GM12878 (cell line): Measurements from ENCODE around the gene CLDN19. TPM values are rescaled to one million over a fixed set of nuclear protein-coding genes. Genes with fewer than 3 reads are reported as not detected.

ENCODE experiments used
- ATAC-seq: fragments of 200-7000 bp; cut with Tn5 transposase; 3 replicates; pipeline ENCODE4 v1.9.1; 2020; ENCODE audit warnings: mild to moderate bottlenecking, moderate library complexity
- BruUV-seq: library from RNA; stranded (reverse); fragments of 400-500 nt; replicated peaks from 2 replicates; lab custom pipeline; 2021; lab: Mats Ljungman, UMichigan
- CTCF ChIA-PET: fragments of 300-600 bp; sonication (Branson Sonifier 250); formaldehyde crosslinking; extraction: SDS; loops from one replicate; lab custom pipeline; 2021; ENCODE audit warnings: inconsistent platforms; lab: Yijun Ruan, JAX
- POLR2A ChIA-PET: fragments of 350-600 bp; formaldehyde crosslinking; extraction: SDS; loops from one replicate; lab custom pipeline; 2021; ENCODE audit warnings: inconsistent platforms; lab: Charles Lee
- RAD21 ChIA-PET: fragments of 300-600 bp; sonication (Branson Sonifier 250); formaldehyde crosslinking; loops from one replicate; lab custom pipeline; 2023; ENCODE audit warnings: antibody characterized with exemption; ENCODE audit not compliant: unreplicated experiment; lab: Charles Lee
- SMC1A ChIA-PET: fragments of 300-600 bp; sonication (Branson Sonifier 250); formaldehyde crosslinking; loops from one replicate; lab custom pipeline; 2023; ENCODE audit not compliant: unreplicated experiment, uncharacterized antibody; lab: Charles Lee
- DNase-seq: peaks from one replicate; pipeline ENCODE4 v3.0.0-alpha.2; 2011; ENCODE audit warnings: low read depth, low spot score
- FAIRE-seq: peaks from 3 replicates; lab custom pipeline; 2011; peaks lifted over from hg19 to GRCh38; lab: Jason Lieb, UNC
- H2AFZ ChIP-seq: 2 replicates; pipeline ENCODE4 v1.6.0; 2011; ENCODE audit warnings: low read depth, low read length, control low read depth; ENCODE audit not compliant: control insufficient read depth
- H3K27ac ChIP-seq: 2 replicates; pipeline ENCODE4 v1.5.1; 2011; ENCODE audit warnings: control low read depth; ENCODE audit not compliant: control insufficient read depth, insufficient read depth
- H3K27me3 ChIP-seq, 2 experiments: replicated peaks in 1 of 2; 2 replicates each; pipeline versions ENCODE4 v1.6.0 to v1.6.1; 2011; ENCODE audit warnings: low read length in 1 of 2; ENCODE audit not compliant: control insufficient read depth in 2 of 2, insufficient read depth in 2 of 2
- H3K36me3 ChIP-seq, 2 experiments: 2 replicates each; pipeline ENCODE4 v1.5.1; 2011; ENCODE audit warnings: low read length in 1 of 2; ENCODE audit not compliant: control insufficient read depth in 2 of 2, insufficient read depth in 2 of 2
- H3K4me1 ChIP-seq: 2 replicates; pipeline ENCODE4 v1.6.1; 2011; ENCODE audit warnings: mild to moderate bottlenecking, low read length, moderate library complexity, mixed read lengths; ENCODE audit not compliant: control insufficient read depth, insufficient read depth
- H3K4me2 ChIP-seq: 2 replicates; pipeline ENCODE4 v1.6.0; 2011; ENCODE audit warnings: control low read depth; ENCODE audit not compliant: control insufficient read depth, insufficient read depth
- H3K4me3 ChIP-seq: fragments of 200-600 bp; sonication (generic); 2 replicates; pipeline ENCODE4 v1.5.1; 2016
- H3K79me2 ChIP-seq: 2 replicates; pipeline ENCODE4 v1.6.0; 2011; ENCODE audit warnings: low read length; ENCODE audit not compliant: control insufficient read depth, insufficient read depth
- H3K9ac ChIP-seq: 2 replicates; pipeline ENCODE4 v1.8.0; 2011; ENCODE audit warnings: low read length, control low read depth, mixed read lengths; ENCODE audit not compliant: control insufficient read depth, insufficient read depth
- H3K9me3 ChIP-seq: replicated peaks from 3 replicates; pipeline ENCODE4 v1.5.1; 2011; ENCODE audit warnings: mild to moderate bottlenecking, low read length; ENCODE audit not compliant: control insufficient read depth, insufficient read depth
- H4K20me1 ChIP-seq: 2 replicates; pipeline ENCODE4 v1.6.0; 2011; ENCODE audit not compliant: control insufficient read depth, insufficient read depth
- ATF2 ChIP-seq: IDR thresholded peaks from 2 replicates; pipeline ENCODE4 v1.6.1; 2012; ENCODE audit warnings: low read length, inconsistent platforms
- ATF7 ChIP-seq: fragments of 450-650 bp; IDR thresholded peaks from 2 replicates; pipeline ENCODE4 v1.6.1; 2016; ENCODE audit warnings: low read depth, mild to moderate bottlenecking
- EZH2 ChIP-seq: IDR thresholded peaks from 2 replicates; pipeline ENCODE4 v1.6.1; 2012; ENCODE audit warnings: low read depth, mild to moderate bottlenecking, control low read depth, inconsistent platforms, low read length, borderline replicate concordance; ENCODE audit not compliant: control insufficient read depth
- JUND ChIP-seq: IDR thresholded peaks from 2 replicates; pipeline ENCODE4 v1.6.1; 2012; ENCODE audit warnings: low read depth, mild to moderate bottlenecking, low read length, improper control_type of control experiment, moderate library complexity
- LARP7 ChIP-seq: fragments of 450-650 bp; IDR thresholded peaks from 2 replicates; pipeline ENCODE4 v1.6.1; 2017; ENCODE audit warnings: mild to moderate bottlenecking
- POLR2A ChIP-seq: IDR thresholded peaks from 2 replicates; pipeline ENCODE4 v1.6.1; 2011; ENCODE audit warnings: low read depth, mild to moderate bottlenecking, low read length
- RELB ChIP-seq: fragments of 450-650 bp; IDR thresholded peaks from 2 replicates; pipeline ENCODE4 v1.6.1; 2017; ENCODE audit warnings: low read depth, mild to moderate bottlenecking, moderate library complexity
- SMAD1 ChIP-seq: fragments of 450-650 bp; IDR thresholded peaks from 2 replicates; pipeline ENCODE4 v1.6.1; 2018; ENCODE audit warnings: mild to moderate bottlenecking, low read depth; ENCODE audit not compliant: partially characterized antibody
- TCF7 ChIP-seq: IDR thresholded peaks from 2 replicates; pipeline ENCODE4 v1.6.1; 2014; ENCODE audit warnings: antibody characterized with exemption, borderline replicate concordance
- ZBED1 ChIP-seq: IDR thresholded peaks from 2 replicates; pipeline ENCODE4 v1.6.1; 2016; ENCODE audit warnings: borderline replicate concordance
- ZBTB33 ChIP-seq: fragments of 450-650 bp; IDR thresholded peaks from 2 replicates; pipeline ENCODE4 v1.6.1; 2017; ENCODE audit warnings: mild to moderate bottlenecking
- ZNF384 ChIP-seq: IDR thresholded peaks from 2 replicates; pipeline ENCODE4 v1.6.1; 2012; ENCODE audit warnings: low read depth, mild to moderate bottlenecking, low read length, improper control_type of control experiment, borderline replicate concordance
- WGBS: methylation state at CpG from one replicate; pipeline ENCODE4 v1.1.6; 2016; ENCODE audit warnings: low lambda C conversion rate; ENCODE audit not compliant: insufficient replicate concordance, insufficient coverage; ENCODE audit errors: missing lambda C conversion rate; 5-methylcytosine and 5-hydroxymethylcytosine counted together
- in situ Hi-C: fragments of 300-500 bp; cut with MboI; formaldehyde crosslinking; loops from 9 replicates; pipeline ENCODE4 v1.14.3; 2018; ENCODE audit warnings: mixed read lengths
- intact Hi-C: fragments of 100-400 bp; cut with micrococcal nuclease; formaldehyde crosslinking; loops from one replicate; pipeline ENCODE4 v1.14.2; 2022; ENCODE audit not compliant: unreplicated experiment
- polyA plus RNA-seq, 11 experiments: library from polyadenylated mRNA; depleted of rRNA in 4 of 11; unstranded in 6 of 11; stranded (reverse) in 5 of 11; fragments of >200 nt; fragmentation: Nextera tagmentation in 4 of 11; fragmentation: Illumina TruSeq in 1 of 11; extraction: Ambion mirVana in 4 of 11; extraction: Trizol in 1 of 11; gene quantifications; 1 replicate in 1 of 11; 2 replicates in 10 of 11; pipeline versions ENCODE4 v1.2.1 to v1.2.3, GENCODE V29; 2011 to 2016; ENCODE audit warnings: inconsistent platforms in 2 of 11, missing spikeins in 2 of 11, low read depth in 1 of 11
- total RNA-seq, 4 experiments: library from RNA; depleted of rRNA in 3 of 4; stranded (reverse); fragments of >200 nt in 3 of 4; fragmentation: Illumina TruSeq in 1 of 4; extraction: Trizol in 1 of 4; gene quantifications; 2 replicates each; pipeline versions ENCODE4 v1.2.1 to v1.2.3, GENCODE V29; 2013 to 2021

CLDN19 gene
- total and polyA plus RNA-seq, 10 of the 15 experiments (the other 5 are each of a cell fraction or from before 2014, with no cell fraction given) = not detected

GRCh38 chr1:42762269-42762668 is 22.2 kb upstream of the CLDN19 start:
- DNase-seq = no peak
- no TSS peak for BruUV-seq
- peak; percentile 13 for FAIRE-seq
- H3K4me3 ChIP-seq = no peak overlapping the region
- H3K36me3 ChIP-seq = peaks cover 3 to 4% of the 10 kb centered on the region in 2 experiments; a peak in 3 of 4 replicates
- no peak for ATAC-seq
- intact Hi-C loops = no loop called here
- 57% methylated on average over 5 of the region's 5 CpGs for WGBS
- no peak overlapping the region for H3K9ac ChIP-seq
- in situ Hi-C loops = no loop called here
- no peak for TF ChIP-seq ZBED1
- TF ChIP-seq, all 136 proteins: peak for 0
- H3K27me3 ChIP-seq = no peaks in the 10 kb centered on the region
- CTCF ChIA-PET = interaction anchor here (0.5 to 2.0 kb wide), 6 partner anchors 10 to 311 kb away, joined by 3 to 9 read pairs (median 4); no protein-coding TSS in a partner anchor
- H3K27ac ChIP-seq = peak overlapping the region; percentile 4; the same call in 1 of the 2 replicates
- peaks cover 30% of the 10 kb centered on the region for H3K79me2 ChIP-seq
- RAD21 ChIA-PET = interaction anchor here (1.2 to 1.6 kb wide), 3 partner anchors 9 to 104 kb away, joined by 3 to 5 read pairs (median 4); partner anchors contain the start of gene ZNF691
- H4K20me1 ChIP-seq = no peaks in the 10 kb centered on the region
- SMC1A ChIA-PET = interaction anchor here (1.0 to 1.7 kb wide), 3 partner anchors 9 to 424 kb away, joined by 4 to 5 read pairs (median 5); no protein-coding TSS in a partner anchor
- no peaks in the 10 kb centered on the region; the same call in 1 of the 2 replicates for H3K4me1 ChIP-seq
- H2AFZ ChIP-seq = no peak overlapping the region
- H3K4me2 ChIP-seq = no peak overlapping the region
- H3K9me3 ChIP-seq = no peaks in the 10 kb centered on the region
- POLR2A ChIA-PET = interaction anchor here (0.9 kb wide), 1 partner anchor 70 kb away, joined by 3 read pairs; no protein-coding TSS in a partner anchor

GRCh38 chr1:42761567-42761966 is 21.5 kb upstream of the CLDN19 start:
- DNase-seq = no peak
- in situ Hi-C loops = no loop called here
- intact Hi-C loops = no loop called here
- Histone ChIP-seq H3K9ac (no peak overlapping the region), H2AFZ (no peak overlapping the region), H3K27me3 (no peaks in the 10 kb centered on the region), H3K4me2 (no peak overlapping the region), H3K4me1 (no peaks in the 10 kb centered on the region; the same call in 1 of the 2 replicates), H4K20me1 (no peaks in the 10 kb centered on the region), H3K36me3 (peaks cover 3 to 4% of the 10 kb centered on the region in 2 experiments; a peak in 3 of 4 replicates), H3K9me3 (no peaks in the 10 kb centered on the region), H3K27ac (no peak overlapping the region), H3K4me3 (no peak overlapping the region), H3K79me2 (peaks cover 26% of the 10 kb centered on the region)
- no peak for FAIRE-seq
- ChIA-PET RAD21 (interaction anchor here (1.6 kb wide), 1 partner anchor 10 kb away, joined by 5 read pairs; no protein-coding TSS in a partner anchor), CTCF (interaction anchor here (0.7 to 2.0 kb wide), 5 partner anchors 9 to 312 kb away, joined by 3 to 9 read pairs (median 3); no protein-coding TSS in a partner anchor), POLR2A (no interaction called here), SMC1A (interaction anchor here (1.2 to 1.7 kb wide), 2 partner anchors 16 to 424 kb away, joined by 5 read pairs; no protein-coding TSS in a partner anchor)
- 99% methylated on average over 4 of the region's 4 CpGs for WGBS
- BruUV-seq = no TSS peak
- no peak for ATAC-seq
- TF ChIP-seq JUND (no peak), SMAD1 (no peak), RELB (no peak), POLR2A (no peak), ATF7 (no peak), ZBTB33 (no peak), TCF7 (no peak), ZNF384 (no peak), LARP7 (no peak), ATF2 (no peak), EZH2 (no peak)
